Bronchial epithelial cell (primary cell): ENCODE measurements around the gene CPSF4L. TPM values are rescaled to one million over a fixed set of nuclear protein-coding genes. Genes with fewer than 3 reads are reported as not detected.

Experiments used
- DNase-seq: peaks from one replicate; pipeline ENCODE4 v3.0.0-alpha.2; 2010; ENCODE audit warnings: low read depth
- FAIRE-seq: peaks from 2 replicates; lab custom pipeline; 2011; peaks lifted over from hg19 to GRCh38; lab: Jason Lieb, UNC
- H3K27me3 ChIP-seq: 2 replicates; pipeline ENCODE4 v1.5.1; 2011; ENCODE audit warnings: low read length; ENCODE audit not compliant: control insufficient read depth, insufficient read depth
- H3K36me3 ChIP-seq: 2 replicates; pipeline ENCODE4 v1.5.1; 2011; ENCODE audit warnings: low read length; ENCODE audit not compliant: control insufficient read depth, insufficient read depth
- H3K4me3 ChIP-seq: 2 replicates; pipeline ENCODE4 v1.5.1; 2011; ENCODE audit warnings: mild to moderate bottlenecking, low read depth, low read length, control low read depth
- CTCF ChIP-seq: IDR thresholded peaks from 2 replicates; pipeline ENCODE4 v1.5.1; 2011; ENCODE audit warnings: mild to moderate bottlenecking, moderate library complexity, low read length, control low read depth, inconsistent platforms; ENCODE audit not compliant: insufficient read depth, severe bottlenecking
- total RNA-seq: library from RNA; depleted of rRNA; stranded (reverse); fragments of >200 nt; gene quantifications from 2 replicates; pipeline ENCODE4 v1.2.1, GENCODE V29; 2014

CPSF4L gene
- total RNA-seq, 1 donor from 2014 or later: not detected

- no peak for TF ChIP-seq CTCF
- H3K4me3 ChIP-seq: no peak overlapping the region
- no peak for DNase-seq
- H3K27me3 ChIP-seq: no peaks in the 10 kb centered on the region
- no peak for FAIRE-seq
- peaks cover 22% of the 10 kb centered on the region for H3K36me3 ChIP-seq
These were observed 56.2 kb downstream of the CPSF4L start for GRCh38 chr17:73205459-73205961.

- no peak for FAIRE-seq
- TF ChIP-seq CTCF: no peak
- H3K4me3 ChIP-seq: no peak overlapping the region
- no peaks in the 10 kb centered on the region for H3K27me3 ChIP-seq
- H3K36me3 ChIP-seq: peaks cover 23% of the 10 kb centered on the region
- DNase-seq: no peak
These were observed 57.7 kb downstream of the CPSF4L start for GRCh38 chr17:73203788-73204479.

DNA sequence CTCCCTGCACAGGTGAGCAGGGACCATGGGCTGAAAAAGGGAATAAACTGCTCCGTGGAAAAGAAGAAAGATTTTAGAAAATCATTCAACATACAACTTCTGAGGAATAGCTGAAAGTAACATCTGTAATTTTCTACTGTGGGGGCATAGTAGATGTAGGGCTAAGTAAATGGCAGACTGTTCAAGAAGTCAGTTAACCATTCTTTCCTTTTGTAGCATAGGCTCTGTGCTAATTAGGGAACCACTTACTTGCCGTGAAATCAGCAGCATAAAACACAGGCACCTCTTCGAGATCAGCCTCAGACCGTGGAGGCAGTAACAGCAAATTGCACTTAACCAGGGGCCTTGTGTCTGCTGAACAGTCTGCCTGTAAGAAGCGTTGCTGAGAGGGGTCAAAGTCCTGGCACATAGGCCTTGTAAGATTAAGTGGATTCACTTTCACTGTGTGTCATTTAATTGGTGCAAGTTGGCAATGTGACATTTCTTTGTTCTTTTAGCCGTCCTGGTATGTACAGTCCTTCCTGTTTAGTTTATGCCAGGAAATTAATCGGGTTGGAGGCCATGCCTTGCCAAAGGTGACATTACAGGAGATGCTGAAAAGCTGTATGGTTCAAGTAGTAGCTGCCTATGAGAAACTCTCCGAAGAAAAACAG, 58.4 kb downstream of the CPSF4L start:
- DNase-seq: no peak
- no peak for TF ChIP-seq CTCF
- H3K36me3 ChIP-seq: peaks cover 25% of the 10 kb centered on the region
- FAIRE-seq: no peak
- no peak overlapping the region for H3K4me3 ChIP-seq
- H3K27me3 ChIP-seq: no peaks in the 10 kb centered on the region

DNA sequence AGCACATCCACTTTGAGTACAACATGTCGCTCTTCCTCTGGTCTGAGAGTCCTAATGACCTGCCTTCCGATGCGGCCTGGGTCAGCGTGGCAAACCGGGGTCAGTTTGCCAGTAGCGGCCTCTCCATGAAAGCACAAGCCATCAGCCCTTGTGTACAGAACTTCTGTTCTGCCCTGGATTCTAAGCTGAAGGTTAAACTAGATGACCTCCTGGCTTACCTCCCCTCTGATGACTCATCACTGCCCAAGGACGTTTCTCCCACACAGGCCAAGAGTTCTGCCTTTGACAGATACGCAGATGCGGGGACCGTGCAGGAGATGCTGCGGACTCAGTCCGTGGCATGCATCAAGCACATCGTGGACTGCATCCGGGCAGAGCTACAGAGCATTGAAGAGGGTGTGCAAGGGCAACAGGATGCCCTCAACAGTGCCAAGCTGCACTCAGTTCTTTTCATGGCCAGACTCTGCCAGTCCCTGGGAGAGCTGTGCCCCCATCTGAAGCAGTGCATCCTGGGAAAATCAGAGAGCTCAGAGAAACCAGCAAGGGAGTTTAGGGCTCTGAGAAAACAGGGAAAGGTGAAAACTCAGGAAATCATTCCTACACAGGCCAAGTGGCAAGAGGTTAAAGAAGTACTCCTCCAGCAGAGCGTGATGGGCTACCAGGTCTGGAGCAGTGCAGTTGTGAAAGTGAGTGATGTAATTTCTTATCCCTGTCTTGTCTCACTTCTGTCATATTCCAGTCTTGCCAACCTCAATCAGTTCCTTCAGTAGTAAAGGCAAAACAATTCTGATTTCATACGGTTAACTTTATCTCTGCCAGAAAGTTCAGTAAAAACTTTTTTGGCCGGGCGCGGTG, 60.2 kb downstream of the CPSF4L start:
- no peaks in the 10 kb centered on the region for H3K27me3 ChIP-seq
- DNase-seq (no peak), FAIRE-seq (no peak)
- H3K36me3 ChIP-seq: peaks cover 27% of the 10 kb centered on the region
- H3K4me3 ChIP-seq: no peak overlapping the region
- TF ChIP-seq CTCF: no peak

GRCh38 chr17:73200476-73200875, 61.2 kb downstream of the CPSF4L start:
- TF ChIP-seq CTCF: no peak
- Histone ChIP-seq H3K4me3 (no peak overlapping the region), H3K27me3 (no peaks in the 10 kb centered on the region), H3K36me3 (peaks cover 25% of the 10 kb centered on the region)
- FAIRE-seq (no peak), DNase-seq (no peak)
